OCI-LY1 (cell line): Measurements from ENCODE around the gene AHDC1.

Experiments
- EZH2 ChIP-seq: fragments of 200-600 bp; sonication (generic), shearing (Covaris generic); IDR thresholded peaks from 2 replicates; pipeline ENCODE4 v1.8.0; 2017; ENCODE audit warnings: borderline replicate concordance, mixed run types, mild to moderate bottlenecking, antibody characterized with exemption, low read length, moderate library complexity, mixed read lengths
- TF ChIP-seq, protein P1 (sequence below): fragments of 200-600 bp; sonication (generic), shearing (Covaris generic); IDR thresholded peaks from 2 replicates; pipeline ENCODE4 v1.5.1; 2017; ENCODE audit warnings: mild to moderate bottlenecking, antibody characterized with exemption, low read length, moderate library complexity, mixed read lengths

- TF ChIP-seq, protein P1, sequence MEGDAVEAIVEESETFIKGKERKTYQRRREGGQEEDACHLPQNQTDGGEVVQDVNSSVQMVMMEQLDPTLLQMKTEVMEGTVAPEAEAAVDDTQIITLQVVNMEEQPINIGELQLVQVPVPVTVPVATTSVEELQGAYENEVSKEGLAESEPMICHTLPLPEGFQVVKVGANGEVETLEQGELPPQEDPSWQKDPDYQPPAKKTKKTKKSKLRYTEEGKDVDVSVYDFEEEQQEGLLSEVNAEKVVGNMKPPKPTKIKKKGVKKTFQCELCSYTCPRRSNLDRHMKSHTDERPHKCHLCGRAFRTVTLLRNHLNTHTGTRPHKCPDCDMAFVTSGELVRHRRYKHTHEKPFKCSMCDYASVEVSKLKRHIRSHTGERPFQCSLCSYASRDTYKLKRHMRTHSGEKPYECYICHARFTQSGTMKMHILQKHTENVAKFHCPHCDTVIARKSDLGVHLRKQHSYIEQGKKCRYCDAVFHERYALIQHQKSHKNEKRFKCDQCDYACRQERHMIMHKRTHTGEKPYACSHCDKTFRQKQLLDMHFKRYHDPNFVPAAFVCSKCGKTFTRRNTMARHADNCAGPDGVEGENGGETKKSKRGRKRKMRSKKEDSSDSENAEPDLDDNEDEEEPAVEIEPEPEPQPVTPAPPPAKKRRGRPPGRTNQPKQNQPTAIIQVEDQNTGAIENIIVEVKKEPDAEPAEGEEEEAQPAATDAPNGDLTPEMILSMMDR: no peak
- no peak for TF ChIP-seq EZH2
Measured at GRCh38 chr1:27562021-27562420, 41.9 kb downstream of the AHDC1 start.
